ENCODE data around the gene B3GALT4.
"Not testable (repeated sequence)": the region's sequence is repeated elsewhere in the genome, so short reads cannot be mapped to it uniquely, and the experiment has no call there.

DNA sequence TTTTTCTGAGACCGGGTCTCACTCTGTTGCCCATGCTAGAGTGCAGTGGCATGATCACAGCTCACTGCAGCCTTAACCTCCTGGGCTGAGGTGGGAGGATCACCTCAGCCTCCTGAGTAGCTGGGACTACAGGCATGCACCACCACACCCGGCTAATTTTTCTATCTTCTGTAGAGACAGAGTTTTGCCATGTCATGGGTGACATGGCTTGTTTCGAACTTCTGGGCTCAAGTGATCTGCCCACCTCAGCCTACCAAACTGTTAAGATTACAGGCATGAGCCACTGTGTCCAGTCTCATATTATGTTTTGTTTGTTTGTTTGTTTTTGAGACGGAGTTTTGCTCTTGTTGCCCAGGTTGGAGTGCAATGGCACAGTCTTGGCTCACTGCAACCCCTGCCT is 8.3 kb downstream of the B3GALT4 start:
- not testable (repeated sequence) for TF ChIP-seq EZH2phosphoT487 (IDR thresholded peaks at IDR 0.05; ENCODE audit: insufficient read depth, low read depth); EZH2 (IDR thresholded peaks at IDR 0.05; ENCODE audit: insufficient read depth, poor library complexity, severe bottlenecking)

All from GM23248 (cell line).